ENCODE data around the gene DAB1.
"Not testable (repeated sequence)": the region's sequence is repeated elsewhere in the genome, so short reads cannot be mapped to it uniquely, and the experiment has no call there.

DAB1 gene

DNA sequence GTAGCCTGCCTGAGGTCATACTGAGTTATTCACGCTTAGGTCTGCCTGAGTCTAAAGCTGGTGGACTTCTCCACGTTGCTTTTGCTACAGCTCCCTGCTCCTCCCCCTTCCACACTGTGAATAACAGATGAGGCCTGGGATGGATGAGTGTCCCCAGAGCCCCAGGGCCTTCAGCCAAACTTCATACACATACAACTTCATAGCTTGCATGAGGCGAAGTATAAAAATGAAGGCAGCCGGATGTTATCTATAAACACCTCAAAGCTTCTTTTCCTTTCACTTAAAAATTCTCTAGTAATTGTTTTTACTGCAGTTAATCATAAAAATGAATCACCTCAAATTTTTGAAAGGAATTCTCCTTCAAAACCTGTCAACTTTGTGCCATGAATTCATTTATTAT is 70.2 kb downstream of the DAB1 start:
- no peaks in the 10 kb centered on the region for H3K27me3 ChIP-seq (ENCODE audit: control insufficient read depth, insufficient read depth, low read length)
- H3K36me3 ChIP-seq (ENCODE audit: control insufficient read depth, insufficient read depth, low read length) = no peaks in the 10 kb centered on the region
- no peak overlapping the region for H3K9ac ChIP-seq (ENCODE audit: low read depth, low read length)
- H3K4me3 ChIP-seq (ENCODE audit: low read depth, low read length) = no peak overlapping the region
- H3K9me3 ChIP-seq (ENCODE audit: control insufficient read depth, insufficient read depth, low read length) = no peaks in the 10 kb centered on the region
- peaks cover 10% of the 10 kb centered on the region for H3K4me1 ChIP-seq (ENCODE audit: control insufficient read depth, insufficient read depth, low read length)

DNA sequence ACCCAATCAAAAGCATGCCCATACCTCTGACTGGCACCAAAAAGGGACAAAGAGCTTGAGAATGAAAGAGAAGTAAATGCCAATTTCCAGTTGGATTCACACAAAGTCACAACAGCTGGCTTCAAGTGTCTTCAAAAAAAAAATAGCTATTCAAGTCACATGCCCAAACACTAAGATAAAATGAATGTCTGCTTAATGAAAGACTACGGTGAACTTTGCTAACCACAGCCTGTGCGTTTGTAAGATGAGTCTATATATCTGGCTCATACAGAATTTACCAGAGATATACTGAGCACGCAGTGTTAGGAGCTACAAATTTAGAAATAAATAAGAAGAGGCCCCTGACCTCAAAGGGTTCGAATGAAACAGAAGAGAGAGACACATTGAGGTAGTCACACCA is 73.2 kb downstream of the DAB1 start:
- H3K36me3 ChIP-seq (ENCODE audit: control insufficient read depth, insufficient read depth, low read length) = no peaks in the 10 kb centered on the region
- H3K27me3 ChIP-seq (ENCODE audit: control insufficient read depth, insufficient read depth, low read length) = no peaks in the 10 kb centered on the region
- H3K9ac ChIP-seq (ENCODE audit: low read depth, low read length) = no peak overlapping the region
- no peaks in the 10 kb centered on the region for H3K4me1 ChIP-seq (ENCODE audit: control insufficient read depth, insufficient read depth, low read length)
- H3K9me3 ChIP-seq (ENCODE audit: control insufficient read depth, insufficient read depth, low read length) = no peaks in the 10 kb centered on the region
- H3K4me3 ChIP-seq (ENCODE audit: low read depth, low read length) = no peak overlapping the region

DNA sequence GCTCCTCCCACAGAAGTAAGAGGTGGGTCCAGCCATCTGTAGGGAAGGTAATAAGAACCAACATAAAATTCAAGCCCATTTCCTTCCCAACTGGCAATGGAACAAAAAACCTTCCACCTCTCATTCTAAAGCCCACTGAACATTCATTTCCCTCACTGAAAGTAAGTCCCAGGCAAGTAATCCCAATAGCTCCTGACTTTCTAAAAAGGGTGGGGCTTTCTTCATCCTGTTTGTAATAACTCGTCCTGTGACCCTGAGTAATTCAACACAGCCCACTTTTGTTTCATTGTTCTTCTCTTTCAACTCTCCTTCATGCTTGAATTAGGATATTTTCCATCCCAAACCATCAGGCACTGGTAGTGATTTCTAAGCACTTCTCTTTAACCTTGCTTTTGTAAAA is 74.9 kb downstream of the DAB1 start:
- H3K36me3 ChIP-seq (ENCODE audit: control insufficient read depth, insufficient read depth, low read length) = no peaks in the 10 kb centered on the region
- no peaks in the 10 kb centered on the region for H3K27me3 ChIP-seq (ENCODE audit: control insufficient read depth, insufficient read depth, low read length)
- no peaks in the 10 kb centered on the region for H3K4me1 ChIP-seq (ENCODE audit: control insufficient read depth, insufficient read depth, low read length)
- H3K9ac ChIP-seq (ENCODE audit: low read depth, low read length) = no peak overlapping the region
- H3K9me3 ChIP-seq (ENCODE audit: control insufficient read depth, insufficient read depth, low read length) = no peaks in the 10 kb centered on the region
- no peak overlapping the region for H3K4me3 ChIP-seq (ENCODE audit: low read depth, low read length)

DNA sequence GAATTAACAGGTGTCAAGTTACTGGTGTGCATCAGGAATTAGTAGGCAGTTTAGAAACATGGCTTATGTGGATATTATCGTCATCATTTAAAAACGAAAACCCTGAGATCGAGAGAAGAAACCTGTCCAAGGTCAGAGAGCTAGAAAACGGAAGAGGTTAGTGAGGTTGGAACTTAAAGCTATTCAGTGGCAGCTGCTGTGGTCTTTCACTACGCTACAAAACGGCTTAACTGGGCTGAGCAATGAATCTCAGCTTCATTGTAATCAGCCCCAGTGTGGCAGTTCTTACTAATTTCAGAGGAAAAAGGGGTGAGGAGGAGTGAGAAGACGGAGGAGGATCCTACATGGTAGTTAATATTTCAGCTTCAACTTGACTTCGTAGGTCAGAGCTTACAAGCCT is 77.9 kb downstream of the DAB1 start:
- Histone ChIP-seq H3K4me3 (ENCODE audit: low read depth, low read length) (no peak overlapping the region), H3K9ac (ENCODE audit: low read depth, low read length) (no peak overlapping the region), H3K9me3 (ENCODE audit: control insufficient read depth, insufficient read depth, low read length) (no peaks in the 10 kb centered on the region), H3K4me1 (ENCODE audit: control insufficient read depth, insufficient read depth, low read length) (no peaks in the 10 kb centered on the region), H3K27me3 (ENCODE audit: control insufficient read depth, insufficient read depth, low read length) (no peaks in the 10 kb centered on the region), H3K36me3 (ENCODE audit: control insufficient read depth, insufficient read depth, low read length) (no peaks in the 10 kb centered on the region)

DNA sequence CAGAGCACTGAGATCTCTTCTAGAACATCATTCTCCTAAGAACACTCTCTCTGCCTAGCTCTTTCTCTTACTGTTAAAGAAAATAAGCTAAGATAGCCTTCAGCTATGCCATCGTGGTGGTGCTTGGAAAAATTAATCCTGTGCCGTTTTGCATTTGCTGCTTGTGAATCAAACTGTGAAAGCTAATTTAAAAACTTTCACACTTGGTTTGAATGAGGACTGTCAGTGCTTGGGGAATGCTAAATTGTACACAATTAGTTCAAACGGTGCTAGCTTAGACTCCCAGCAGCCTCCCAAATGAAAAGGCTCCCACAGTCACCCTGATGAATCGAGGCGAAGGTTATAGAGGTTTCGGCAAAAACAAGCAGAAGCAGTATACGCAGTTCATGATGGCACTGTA is 79.6 kb downstream of the DAB1 start:
- Histone ChIP-seq H3K9ac (ENCODE audit: low read depth, low read length) (no peak overlapping the region), H3K27me3 (ENCODE audit: control insufficient read depth, insufficient read depth, low read length) (no peaks in the 10 kb centered on the region), H3K4me1 (ENCODE audit: control insufficient read depth, insufficient read depth, low read length) (no peaks in the 10 kb centered on the region), H3K9me3 (ENCODE audit: control insufficient read depth, insufficient read depth, low read length) (no peaks in the 10 kb centered on the region), H3K36me3 (ENCODE audit: control insufficient read depth, insufficient read depth, low read length) (no peaks in the 10 kb centered on the region), H3K4me3 (ENCODE audit: low read depth, low read length) (no peak overlapping the region)

DNA sequence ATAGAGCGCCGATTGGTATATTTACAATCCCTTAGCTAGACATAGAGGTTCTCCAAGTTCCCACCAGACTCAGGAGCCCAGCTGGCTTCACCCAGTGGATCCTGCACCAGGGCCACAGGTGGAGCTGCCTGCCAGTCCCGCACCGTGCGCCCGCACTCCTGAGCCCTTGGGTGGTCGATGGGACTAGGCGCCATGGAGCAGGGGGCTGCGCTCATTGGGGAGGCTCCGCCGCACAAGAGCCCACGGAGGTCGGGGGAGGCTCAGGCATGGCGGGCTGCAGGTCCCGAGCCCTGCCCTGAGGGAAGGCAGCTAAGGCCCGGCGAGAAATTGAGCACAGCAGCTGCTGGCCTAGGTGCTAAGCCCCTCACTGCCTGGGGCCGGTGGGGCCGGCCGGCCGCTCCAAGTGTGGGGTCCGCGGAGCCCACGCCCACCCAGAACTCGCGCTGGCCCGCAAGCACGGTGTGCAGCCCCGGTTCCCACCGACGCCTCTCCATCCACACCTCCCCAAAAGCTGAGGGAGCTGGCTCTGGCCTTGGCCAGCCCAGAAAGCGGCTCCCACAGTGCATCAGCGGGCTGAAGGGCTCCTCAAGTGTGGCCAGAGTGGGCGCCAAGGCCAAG is 80.5 kb downstream of the DAB1 start:
- not testable (repeated sequence) for H3K9me3 ChIP-seq (ENCODE audit: control insufficient read depth, insufficient read depth, low read length); H3K4me1 ChIP-seq (ENCODE audit: control insufficient read depth, insufficient read depth, low read length); H3K4me3 ChIP-seq (ENCODE audit: low read depth, low read length); H3K9ac ChIP-seq (ENCODE audit: low read depth, low read length); H3K27me3 ChIP-seq (ENCODE audit: control insufficient read depth, insufficient read depth, low read length); H3K36me3 ChIP-seq (ENCODE audit: control insufficient read depth, insufficient read depth, low read length)

DNA sequence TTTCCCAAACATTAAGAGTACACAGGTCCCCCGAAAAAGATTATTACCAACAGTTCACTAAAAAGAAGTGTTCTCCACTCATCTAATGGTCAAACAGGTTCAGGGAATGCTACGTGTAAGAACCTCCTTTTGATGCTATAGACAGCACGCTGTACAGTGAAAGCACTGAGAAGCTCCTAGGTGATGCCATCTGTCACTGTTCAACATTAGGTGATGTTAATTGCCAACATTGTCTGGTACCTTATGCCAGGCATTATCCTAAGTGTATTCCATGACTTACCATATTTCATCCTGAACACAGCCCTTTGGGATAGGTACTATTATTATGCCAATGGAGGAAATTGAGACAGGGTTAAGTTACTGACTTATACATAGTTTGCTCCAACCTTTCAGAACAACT is 82.1 kb downstream of the DAB1 start:
- no peak overlapping the region for H3K4me3 ChIP-seq (ENCODE audit: low read depth, low read length)
- peaks cover 7% of the 10 kb centered on the region for H3K4me1 ChIP-seq (ENCODE audit: control insufficient read depth, insufficient read depth, low read length)
- no peaks in the 10 kb centered on the region for H3K36me3 ChIP-seq (ENCODE audit: control insufficient read depth, insufficient read depth, low read length)
- no peaks in the 10 kb centered on the region for H3K27me3 ChIP-seq (ENCODE audit: control insufficient read depth, insufficient read depth, low read length)
- H3K9me3 ChIP-seq (ENCODE audit: control insufficient read depth, insufficient read depth, low read length) = no peaks in the 10 kb centered on the region
- H3K9ac ChIP-seq (ENCODE audit: low read depth, low read length) = no peak overlapping the region

DNA sequence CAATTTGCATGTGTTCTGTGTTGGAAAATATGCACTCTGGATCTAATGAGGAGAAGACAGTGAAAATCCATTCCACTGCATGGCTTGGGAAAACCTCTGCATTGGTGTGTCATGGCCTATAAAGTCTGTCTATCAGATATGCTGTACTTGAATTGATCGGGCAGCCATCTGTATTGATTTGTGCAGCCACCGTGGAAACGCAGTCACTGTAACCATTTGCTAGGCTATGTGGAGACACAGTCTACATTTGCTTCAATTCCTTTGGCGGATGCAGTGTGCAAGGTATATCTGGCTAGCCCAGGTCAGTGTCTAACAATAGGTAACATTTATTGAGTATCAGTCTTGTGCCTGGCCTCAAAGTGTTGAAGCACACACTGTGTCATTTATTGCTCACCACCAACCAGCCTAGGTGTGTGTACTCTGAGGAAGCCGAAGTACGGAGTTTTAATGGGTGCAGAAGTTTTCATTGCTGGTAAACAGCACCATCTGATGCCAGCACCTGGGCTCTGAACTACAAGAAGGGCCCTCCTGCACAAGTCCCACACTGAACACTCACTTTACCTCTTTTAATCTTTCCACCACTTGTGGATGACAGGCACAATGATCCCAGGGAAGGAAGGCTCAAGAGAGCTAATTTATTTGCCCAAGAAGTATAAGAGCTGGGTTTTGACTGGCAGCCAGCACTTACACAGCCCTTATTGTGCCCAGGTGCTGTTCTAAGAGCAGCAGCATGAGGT is 83.4 kb downstream of the DAB1 start:
- H3K9ac ChIP-seq (ENCODE audit: low read depth, low read length) = no peak overlapping the region
- no peak overlapping the region for H3K4me3 ChIP-seq (ENCODE audit: low read depth, low read length)
- H3K27me3 ChIP-seq (ENCODE audit: control insufficient read depth, insufficient read depth, low read length) = no peaks in the 10 kb centered on the region
- no peaks in the 10 kb centered on the region for H3K9me3 ChIP-seq (ENCODE audit: control insufficient read depth, insufficient read depth, low read length)
- peaks cover 10% of the 10 kb centered on the region for H3K4me1 ChIP-seq (ENCODE audit: control insufficient read depth, insufficient read depth, low read length)
- no peaks in the 10 kb centered on the region for H3K36me3 ChIP-seq (ENCODE audit: control insufficient read depth, insufficient read depth, low read length)

DNA sequence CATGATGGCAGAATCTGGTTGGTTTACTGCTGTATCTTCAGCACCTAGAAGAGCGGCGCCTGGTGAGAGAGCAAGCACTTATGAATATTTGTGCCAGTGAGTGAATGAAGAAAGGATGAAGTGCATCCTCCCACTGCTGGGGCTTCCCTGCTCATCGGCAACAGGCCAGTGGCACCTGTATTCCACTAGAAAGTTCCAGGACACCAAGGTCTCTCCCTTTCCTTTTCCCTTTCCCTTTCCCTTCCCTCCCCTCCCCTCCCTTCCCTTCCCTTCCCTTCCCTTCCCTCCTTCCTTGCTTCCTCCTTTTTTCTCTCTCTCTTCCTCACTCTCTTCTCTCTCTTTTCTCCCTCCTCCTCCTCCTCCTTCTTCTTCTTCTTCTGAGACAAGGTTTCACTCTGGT is 86.2 kb downstream of the DAB1 start:
- Histone ChIP-seq H3K9ac (ENCODE audit: low read depth, low read length) (no peak overlapping the region), H3K4me1 (ENCODE audit: control insufficient read depth, insufficient read depth, low read length) (peaks cover 10% of the 10 kb centered on the region), H3K9me3 (ENCODE audit: control insufficient read depth, insufficient read depth, low read length) (no peaks in the 10 kb centered on the region), H3K36me3 (ENCODE audit: control insufficient read depth, insufficient read depth, low read length) (no peaks in the 10 kb centered on the region), H3K4me3 (ENCODE audit: low read depth, low read length) (no peak overlapping the region), H3K27me3 (ENCODE audit: control insufficient read depth, insufficient read depth, low read length) (no peaks in the 10 kb centered on the region)

DNA sequence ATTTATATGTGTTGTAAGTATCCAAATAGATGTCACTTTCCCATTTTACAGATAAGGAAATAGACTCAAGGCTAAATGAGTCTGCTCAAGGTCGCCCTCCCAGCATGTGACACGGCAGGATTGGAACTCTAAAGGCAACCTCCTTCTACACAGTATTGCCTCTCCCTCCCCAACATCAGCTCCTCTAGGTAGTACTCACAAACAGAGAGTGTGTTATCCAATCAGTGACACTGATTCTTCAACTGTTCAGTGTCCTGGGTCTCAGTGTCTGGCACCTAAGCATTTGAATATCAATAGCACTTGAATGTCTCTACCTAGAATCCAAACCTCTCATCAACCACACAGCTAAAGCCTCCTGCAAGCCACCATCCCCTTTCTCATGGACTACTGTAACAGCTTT is 87.1 kb downstream of the DAB1 start:
- H3K4me3 ChIP-seq (ENCODE audit: low read depth, low read length) = no peak overlapping the region
- H3K27me3 ChIP-seq (ENCODE audit: control insufficient read depth, insufficient read depth, low read length) = no peaks in the 10 kb centered on the region
- no peaks in the 10 kb centered on the region for H3K36me3 ChIP-seq (ENCODE audit: control insufficient read depth, insufficient read depth, low read length)
- H3K9me3 ChIP-seq (ENCODE audit: control insufficient read depth, insufficient read depth, low read length) = no peaks in the 10 kb centered on the region
- peaks cover 10% of the 10 kb centered on the region for H3K4me1 ChIP-seq (ENCODE audit: control insufficient read depth, insufficient read depth, low read length)
- no peak overlapping the region for H3K9ac ChIP-seq (ENCODE audit: low read depth, low read length)

DNA sequence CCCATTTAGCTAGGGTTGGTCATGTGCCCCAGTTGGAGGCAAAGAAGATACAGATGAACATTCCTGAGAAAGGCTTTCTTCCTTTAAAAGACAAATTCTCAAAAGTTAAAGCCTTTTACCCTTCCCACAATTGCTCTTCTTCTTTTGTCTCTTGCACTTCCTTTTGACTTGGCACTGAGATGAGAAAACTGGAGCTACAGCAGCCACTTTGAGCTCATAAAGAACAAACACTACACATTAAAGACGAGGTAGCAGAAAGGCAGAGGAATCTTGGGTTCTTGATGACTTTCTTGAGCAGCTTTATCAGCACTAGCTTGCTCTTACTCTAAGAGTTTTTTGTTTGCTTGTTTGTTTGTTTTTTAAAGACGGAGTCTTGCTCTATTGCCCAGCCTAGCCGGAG is 92.2 kb downstream of the DAB1 start:
- H3K36me3 ChIP-seq (ENCODE audit: control insufficient read depth, insufficient read depth, low read length) = no peaks in the 10 kb centered on the region
- H3K9me3 ChIP-seq (ENCODE audit: control insufficient read depth, insufficient read depth, low read length) = no peaks in the 10 kb centered on the region
- H3K27me3 ChIP-seq (ENCODE audit: control insufficient read depth, insufficient read depth, low read length) = no peaks in the 10 kb centered on the region
- peaks cover 4% of the 10 kb centered on the region for H3K4me1 ChIP-seq (ENCODE audit: control insufficient read depth, insufficient read depth, low read length)
- H3K4me3 ChIP-seq (ENCODE audit: low read depth, low read length) = no peak overlapping the region
- no peak overlapping the region for H3K9ac ChIP-seq (ENCODE audit: low read depth, low read length)

DNA sequence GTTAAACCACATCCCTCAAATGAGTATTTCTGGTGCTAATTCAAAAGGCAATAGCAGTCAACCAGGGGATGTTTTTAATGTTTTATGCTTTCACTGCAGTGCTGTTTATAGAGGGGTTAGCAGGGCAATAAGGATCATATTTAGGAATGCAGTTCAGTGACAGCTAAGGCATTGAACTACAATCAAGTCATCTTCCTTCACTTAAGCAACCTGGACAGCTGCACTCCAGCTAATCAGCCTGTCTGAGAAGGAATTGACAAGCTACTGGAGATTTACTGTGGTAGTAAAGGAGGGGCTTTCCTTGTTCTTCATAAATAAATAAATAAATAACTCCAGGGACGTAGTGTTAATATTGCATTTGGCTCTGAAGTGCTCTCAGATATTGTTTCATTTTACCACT is 93.9 kb downstream of the DAB1 start:
- H3K9me3 ChIP-seq (ENCODE audit: control insufficient read depth, insufficient read depth, low read length) = no peaks in the 10 kb centered on the region
- no peaks in the 10 kb centered on the region for H3K36me3 ChIP-seq (ENCODE audit: control insufficient read depth, insufficient read depth, low read length)
- H3K27me3 ChIP-seq (ENCODE audit: control insufficient read depth, insufficient read depth, low read length) = no peaks in the 10 kb centered on the region
- no peak overlapping the region for H3K4me3 ChIP-seq (ENCODE audit: low read depth, low read length)
- H3K9ac ChIP-seq (ENCODE audit: low read depth, low read length) = no peak overlapping the region
- no peaks in the 10 kb centered on the region for H3K4me1 ChIP-seq (ENCODE audit: control insufficient read depth, insufficient read depth, low read length)
